Stomach (tissue), 9 donors: Measurements from ENCODE around the gene DIAPH2. TPM values are rescaled to one million over a fixed set of nuclear protein-coding genes. Genes with fewer than 3 reads are reported as not detected.

Experiments
- DNase-seq, 2 donors: peaks; one replicate each; pipeline versions ENCODE4 v3.0.0 to v3.0.0-alpha.2; 2013 to 2019
- H3K27ac ChIP-seq, 5 donors: fragments of 200-600 bp in 4 of 5; sonication (generic) in 4 of 5; one replicate each; pipeline ENCODE4 v1.5.1; 2013 to 2019; ENCODE audit warnings: mild to moderate bottlenecking in 1 of 5, moderate library complexity in 1 of 5
- H3K27me3 ChIP-seq, 3 donors: fragments of 200-600 bp; sonication (generic); one replicate each; pipeline ENCODE4 v1.5.1; 2017 to 2019; ENCODE audit warnings: mixed run types in 1 of 3
- H3K36me3 ChIP-seq, 4 donors: fragments of 200-600 bp; sonication (generic); 1 replicate in 3 of 4; 2 replicates in 1 of 4; pipeline ENCODE4 v1.5.1; 2016 to 2019
- H3K4me1 ChIP-seq, 4 donors: fragments of 200-600 bp; sonication (generic); one replicate each; pipeline ENCODE4 v1.5.1; 2016 to 2019
- H3K4me3 ChIP-seq, 4 donors: fragments of 200-600 bp; sonication (generic) in 3 of 4; one replicate each; pipeline ENCODE4 v1.5.1; 2016 to 2019; ENCODE audit warnings: mild to moderate bottlenecking in 1 of 4
- H3K9me3 ChIP-seq, 4 donors: fragments of 200-600 bp; sonication (generic); one replicate each; pipeline ENCODE4 v1.5.1; 2016 to 2019
- EP300 ChIP-seq: sonication (generic); formaldehyde crosslinking; IDR thresholded peaks from one replicate; pipeline ENCODE4 v1.6.1; 2017; ENCODE audit warnings: antibody characterized with exemption
- POLR2A ChIP-seq, 4 donors: fragments of 450-650 bp; IDR thresholded peaks; one replicate each; pipeline ENCODE4 v1.6.1; 2016; ENCODE audit warnings: antibody characterized with exemption in 4 of 4, control low read depth in 2 of 4, mild to moderate bottlenecking in 1 of 4, moderate library complexity in 1 of 4
- POLR2AphosphoS5 ChIP-seq, 3 donors: sonication (generic); formaldehyde crosslinking; IDR thresholded peaks; one replicate each; pipeline ENCODE4 v1.6.1; 2016; ENCODE audit warnings: antibody characterized with exemption in 3 of 3
- WGBS, 5 donors: extraction: QIAGEN DNeasy Blood & Tissue Kit in 3 of 5; methylation state at CpG; one replicate each; pipeline versions ENCODE4 v1.1.5 to v1.1.7; 2013 to 2018; 5-methylcytosine and 5-hydroxymethylcytosine counted together
- intact Hi-C: fragments of 100-400 bp; cut with DNase I; formaldehyde crosslinking; loops from one replicate; pipeline ENCODE4 v1.15.1; 2023; ENCODE audit warnings: low total_unique reads
- polyA plus RNA-seq, 3 donors: library from polyadenylated mRNA; stranded (reverse); fragments of 200-250 nt; gene quantifications; one replicate each; pipeline ENCODE4 v1.2.3, GENCODE V29; 2013
- total RNA-seq, 5 donors: library from RNA; depleted of rRNA; stranded (reverse); fragments of >200 nt; gene quantifications; one replicate each; pipeline versions ENCODE4 v1.1.0 to v1.2.3, GENCODE V29; 2014 to 2016
- TF ChIP-seq, protein P1 (sequence below), 7 experiments: fragments of 450-650 bp in 4 of 7; fragments of 200-600 bp in 3 of 7; sonication (generic) in 3 of 7; IDR thresholded peaks; one replicate each; pipeline ENCODE4 v1.5.1; 2016 to 2019; ENCODE audit warnings: antibody characterized with exemption in 7 of 7, control low read depth in 2 of 7, mild to moderate bottlenecking in 1 of 7
- donor health status: healthy with polysubstance abuse.
- donor health status: Bipolar disorder and iron deficiency.
- donor health status: healthy.

The DIAPH2 gene
- total and polyA plus RNA-seq, 8 donors, result 5.2 to 52.5 (median 27.3) TPM

DNA sequence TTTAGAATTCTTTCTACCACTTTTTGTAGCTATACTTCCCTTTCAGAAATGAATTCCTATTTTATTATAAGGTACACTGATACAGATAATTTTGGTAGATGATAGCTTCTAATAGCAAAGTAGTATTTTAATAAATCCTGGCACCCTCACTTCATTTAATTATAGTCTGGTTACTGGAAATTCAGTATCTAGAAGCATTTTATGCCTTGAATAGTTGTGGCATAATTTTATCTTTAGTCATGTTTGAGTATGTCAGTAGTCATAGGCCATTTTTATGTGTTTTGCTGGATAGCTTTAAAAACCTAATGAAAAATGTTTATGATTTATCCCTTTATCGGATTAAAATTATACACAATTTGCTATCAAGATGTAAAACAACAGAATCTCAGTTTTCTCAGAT, 92.3 kb downstream of the DIAPH2 start:
- TF ChIP-seq EP300 (no peak), POLR2A (IDR thresholded peaks at IDR 0.05) (no peak), POLR2AphosphoS5 (IDR thresholded peaks at IDR 0.05) (no peak)
- TF ChIP-seq, protein P1, sequence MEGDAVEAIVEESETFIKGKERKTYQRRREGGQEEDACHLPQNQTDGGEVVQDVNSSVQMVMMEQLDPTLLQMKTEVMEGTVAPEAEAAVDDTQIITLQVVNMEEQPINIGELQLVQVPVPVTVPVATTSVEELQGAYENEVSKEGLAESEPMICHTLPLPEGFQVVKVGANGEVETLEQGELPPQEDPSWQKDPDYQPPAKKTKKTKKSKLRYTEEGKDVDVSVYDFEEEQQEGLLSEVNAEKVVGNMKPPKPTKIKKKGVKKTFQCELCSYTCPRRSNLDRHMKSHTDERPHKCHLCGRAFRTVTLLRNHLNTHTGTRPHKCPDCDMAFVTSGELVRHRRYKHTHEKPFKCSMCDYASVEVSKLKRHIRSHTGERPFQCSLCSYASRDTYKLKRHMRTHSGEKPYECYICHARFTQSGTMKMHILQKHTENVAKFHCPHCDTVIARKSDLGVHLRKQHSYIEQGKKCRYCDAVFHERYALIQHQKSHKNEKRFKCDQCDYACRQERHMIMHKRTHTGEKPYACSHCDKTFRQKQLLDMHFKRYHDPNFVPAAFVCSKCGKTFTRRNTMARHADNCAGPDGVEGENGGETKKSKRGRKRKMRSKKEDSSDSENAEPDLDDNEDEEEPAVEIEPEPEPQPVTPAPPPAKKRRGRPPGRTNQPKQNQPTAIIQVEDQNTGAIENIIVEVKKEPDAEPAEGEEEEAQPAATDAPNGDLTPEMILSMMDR (IDR thresholded peaks at IDR 0.05), result no peak
- WGBS, 5 donors, result 87 to 90% (median 89%) methylated on average over 1 of the region's 1 CpG
- H3K4me1 ChIP-seq, result no peaks in the 10 kb centered on the region
- no peak overlapping the region for H3K4me3 ChIP-seq
- H3K36me3 ChIP-seq, result no peaks in the 10 kb centered on the region
- intact Hi-C loops, result no loop called here
- H3K9me3 ChIP-seq, result no peaks in the 10 kb centered on the region
- no peaks in the 10 kb centered on the region for H3K27me3 ChIP-seq
- H3K27ac ChIP-seq, result no peak overlapping the region
- no peak for DNase-seq

DNA sequence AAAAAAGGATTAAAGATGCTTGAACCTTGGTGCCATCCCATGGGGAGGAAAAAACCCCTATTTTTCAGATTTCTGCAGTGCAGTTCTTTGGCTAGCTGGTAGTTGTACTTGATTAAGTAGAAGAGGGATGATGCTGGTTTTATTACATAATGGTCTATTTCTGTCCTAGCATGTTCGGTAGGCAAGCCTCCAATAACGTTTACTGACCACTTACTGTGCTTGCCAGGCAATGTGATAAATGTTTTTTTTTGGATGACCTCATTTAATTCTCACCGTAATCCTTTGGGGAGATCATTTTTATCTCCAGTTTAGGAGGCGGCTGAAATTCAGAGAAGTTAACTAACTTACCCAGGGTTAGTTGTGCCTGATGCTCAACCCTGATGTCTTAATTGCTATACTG, 106.9 kb downstream of the DIAPH2 start:
- Histone ChIP-seq H3K4me1 (no peaks in the 10 kb centered on the region), H3K4me3 (no peak overlapping the region), H3K9me3 (no peaks in the 10 kb centered on the region), H3K27me3 (no peaks in the 10 kb centered on the region), H3K27ac (no peak overlapping the region), H3K36me3 (no peaks in the 10 kb centered on the region)
- TF ChIP-seq EP300, result no peak
- TF ChIP-seq POLR2A (IDR thresholded peaks at IDR 0.05), result no peak
- TF ChIP-seq, protein P1 (IDR thresholded peaks at IDR 0.05), result no peak
- TF ChIP-seq POLR2AphosphoS5 (IDR thresholded peaks at IDR 0.05), result no peak
- intact Hi-C loops, result no loop called here
- peak in 1 of 2 donors; percentile 19 for DNase-seq
- 45 to 73% (median 62%) methylated on average over 4 of the region's 4 CpGs for WGBS, 5 donors

DNA sequence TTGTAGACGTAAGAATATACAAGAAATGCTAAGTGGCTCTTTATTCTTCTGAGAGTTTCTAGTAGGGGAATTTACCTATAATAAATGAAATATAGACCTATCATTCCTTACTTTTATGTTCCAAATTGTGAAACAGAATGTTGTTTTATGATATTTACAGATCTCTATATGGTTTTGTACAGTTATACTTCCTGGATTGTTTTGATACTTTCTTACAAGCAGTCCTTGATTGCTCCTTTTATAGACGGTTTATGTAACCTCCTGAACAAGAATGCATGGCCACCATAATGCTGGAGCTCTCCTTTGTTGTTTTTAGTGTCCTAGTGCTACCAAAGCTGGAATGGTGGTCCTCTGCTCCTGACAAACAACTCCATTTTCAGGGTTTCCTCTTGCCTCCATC, 107.4 kb downstream of the DIAPH2 start:
- H3K27me3 ChIP-seq, result no peaks in the 10 kb centered on the region
- H3K36me3 ChIP-seq, result no peaks in the 10 kb centered on the region
- no peak for TF ChIP-seq EP300
- no peak for TF ChIP-seq POLR2AphosphoS5 (IDR thresholded peaks at IDR 0.05)
- TF ChIP-seq, protein P1 (IDR thresholded peaks at IDR 0.05), result no peak
- no peak for TF ChIP-seq POLR2A (IDR thresholded peaks at IDR 0.05)
- H3K9me3 ChIP-seq, result no peaks in the 10 kb centered on the region
- no peaks in the 10 kb centered on the region for H3K4me1 ChIP-seq
- H3K4me3 ChIP-seq, result no peak overlapping the region
- H3K27ac ChIP-seq, result no peak overlapping the region
- no peak for DNase-seq
- intact Hi-C loops, result no loop called here
- 65 to 93% (median 70%) methylated on average over 2 of the region's 2 CpGs for whole genome bisulfite sequencing, 5 donors

DNA sequence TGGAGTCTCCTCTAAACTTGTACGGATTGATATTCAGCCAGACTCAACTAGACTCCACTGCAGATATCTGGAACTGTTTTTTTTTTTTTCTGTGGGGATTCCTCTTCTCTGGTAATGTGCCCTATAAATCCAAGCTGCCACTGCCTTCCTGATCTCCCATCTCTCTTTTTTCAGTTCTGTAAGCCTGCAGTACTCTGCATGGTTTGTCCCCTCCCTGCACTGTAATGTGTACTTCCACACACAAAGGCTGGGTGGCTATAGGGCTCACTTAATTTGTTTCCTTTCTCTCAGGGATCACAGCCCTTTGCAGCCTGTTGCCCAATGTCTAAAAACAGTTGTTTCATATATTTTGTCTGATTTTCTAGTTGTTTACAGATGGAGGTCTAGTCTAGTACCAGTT, 114.3 kb downstream of the DIAPH2 start:
- Histone ChIP-seq H3K4me3 (no peak overlapping the region), H3K36me3 (no peaks in the 10 kb centered on the region), H3K27me3 (no peaks in the 10 kb centered on the region), H3K4me1 (no peaks in the 10 kb centered on the region), H3K9me3 (no peaks in the 10 kb centered on the region), H3K27ac (no peak overlapping the region)
- 82 to 100% (median 88%) methylated on average over 1 of the region's 1 CpG for WGBS, 5 donors
- TF ChIP-seq EP300, result no peak
- TF ChIP-seq POLR2AphosphoS5 (IDR thresholded peaks at IDR 0.05), result no peak
- no peak for TF ChIP-seq POLR2A (IDR thresholded peaks at IDR 0.05)
- TF ChIP-seq, protein P1 (IDR thresholded peaks at IDR 0.05), result no peak
- intact Hi-C loops, result no loop called here
- DNase-seq, result no peak
